Duodenal mucosa (tissue), 2 donors: ENCODE data around the gene SLC35C1.
A peak's percentile ranks its signal among the peaks of the same experiment; 100 is the strongest.

Experiments used
- H3K27ac ChIP-seq: one replicate; pipeline ENCODE4 v1.7.0; 2013; ENCODE audit warnings: low read depth, low read length
- H3K27me3 ChIP-seq, 2 donors: one replicate each; pipeline ENCODE4 v1.7.0; 2013; ENCODE audit warnings: low read length in 2 of 2, control low read depth in 1 of 2; ENCODE audit not compliant: insufficient read depth in 2 of 2, control insufficient read depth in 1 of 2
- H3K36me3 ChIP-seq, 2 donors: one replicate each; pipeline ENCODE4 v1.7.0; 2013; ENCODE audit warnings: low read length in 2 of 2, control low read depth in 1 of 2; ENCODE audit not compliant: insufficient read depth in 2 of 2, control insufficient read depth in 1 of 2
- H3K4me1 ChIP-seq, 2 donors: one replicate each; pipeline ENCODE4 v1.7.0; 2013; ENCODE audit warnings: low read length in 2 of 2, control low read depth in 1 of 2; ENCODE audit not compliant: insufficient read depth in 2 of 2, control insufficient read depth in 1 of 2
- H3K4me3 ChIP-seq, 2 donors: one replicate each; pipeline ENCODE4 v1.7.0; 2013; ENCODE audit warnings: low read length in 2 of 2, low read depth in 1 of 2
- H3K9ac ChIP-seq, 2 donors: one replicate each; pipeline ENCODE4 v1.7.0; 2013; ENCODE audit warnings: low read length in 2 of 2, low read depth in 1 of 2
- H3K9me3 ChIP-seq, 2 donors: one replicate each; pipeline ENCODE4 v1.7.0; 2013; ENCODE audit warnings: low read length in 2 of 2, control low read depth in 1 of 2; ENCODE audit not compliant: control insufficient read depth in 1 of 2

The SLC35C1 gene

GRCh38 chr11:45804761-45805304 is at the start of gene SLC35C1:
Gene SLC35C1 (plus strand): TSS chr11:45805149. CDS start chr11:45805802, 653 bp downstream.
- Histone ChIP-seq H3K36me3 (peaks cover 5 to 34% of the 10 kb centered on the region in 2 donors), H3K4me1 (peaks cover 34 to 36% of the 10 kb centered on the region in 2 donors), H3K9me3 (no peaks in the 10 kb centered on the region), H3K27ac (peak within 1 kb of the TSS; percentile 94), H3K4me3 (peak within 1 kb of the TSS; percentile 93 to 97), H3K9ac (peak within 1 kb of the TSS; percentile 96 to 98), H3K27me3 (no peaks in the 10 kb centered on the region)

DNA sequence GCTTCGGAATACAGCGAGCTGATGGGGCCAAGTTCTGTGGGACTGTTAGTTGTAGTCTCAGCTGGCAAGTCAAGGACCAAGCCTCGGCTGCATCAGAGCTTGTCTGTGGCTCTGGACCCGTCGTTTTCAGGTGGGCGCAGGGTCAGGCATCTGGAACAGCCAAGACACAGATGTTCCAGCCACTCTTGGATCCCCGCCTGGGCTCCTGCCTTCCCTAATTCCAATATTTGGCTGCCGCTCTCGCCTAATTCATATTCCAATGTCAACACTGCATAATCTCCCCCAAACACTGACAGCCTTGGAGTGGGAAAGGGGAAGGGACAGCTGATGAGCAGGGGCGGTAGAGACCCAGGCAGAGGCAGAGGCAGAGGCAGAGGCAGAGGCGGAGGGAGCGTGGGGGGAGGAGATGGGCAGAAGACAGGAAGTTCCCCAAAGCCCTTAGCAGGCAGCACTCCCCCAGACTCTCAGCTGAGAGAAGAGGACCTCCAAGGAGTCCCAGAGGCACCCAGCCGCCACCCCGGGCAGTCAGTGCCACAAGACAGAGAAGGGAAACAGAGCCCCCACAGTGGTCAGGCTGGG is 49.6 kb upstream of the SLC35C1 start:
- no peak overlapping the region for H3K27ac ChIP-seq
- no peak overlapping the region for H3K4me3 ChIP-seq
- H3K36me3 ChIP-seq, result no peaks in the 10 kb centered on the region
- no peaks in the 10 kb centered on the region for H3K4me1 ChIP-seq
- no peaks in the 10 kb centered on the region for H3K9me3 ChIP-seq
- H3K27me3 ChIP-seq, result peaks cover 0 to 6% of the 10 kb centered on the region in 2 donors
- no peak overlapping the region for H3K9ac ChIP-seq

DNA sequence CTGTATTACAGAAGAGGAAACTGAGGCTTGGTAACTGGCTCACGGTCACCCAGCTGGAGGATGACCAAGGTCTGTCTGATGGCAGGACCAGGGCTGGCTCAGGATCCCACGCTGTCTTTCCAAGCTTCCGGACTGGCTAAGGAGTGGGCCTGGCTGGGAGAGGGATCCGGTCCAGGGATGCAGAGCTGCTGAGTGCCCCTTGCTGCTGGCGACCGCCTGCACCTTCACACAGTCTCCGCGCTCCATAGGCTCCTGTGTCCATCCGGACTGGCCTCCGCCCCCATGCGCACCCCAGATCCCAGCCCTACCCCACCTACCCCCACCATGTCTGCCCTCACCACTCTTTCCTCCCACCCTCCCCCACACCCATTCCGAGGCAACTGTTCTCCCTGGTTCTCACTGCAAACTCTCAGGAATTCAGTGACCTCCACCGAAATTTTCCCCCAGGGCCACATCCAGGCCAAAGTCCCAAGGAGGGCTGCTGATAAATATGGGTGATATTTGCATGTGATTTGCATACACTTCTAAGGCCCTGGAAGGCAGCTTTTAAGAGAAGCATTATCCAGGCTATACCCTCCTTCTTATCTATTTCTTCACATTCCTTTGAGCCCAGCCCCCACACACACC is 48.5 kb upstream of the SLC35C1 start:
- H3K27ac ChIP-seq, result no peak overlapping the region
- no peak overlapping the region for H3K9ac ChIP-seq

DNA sequence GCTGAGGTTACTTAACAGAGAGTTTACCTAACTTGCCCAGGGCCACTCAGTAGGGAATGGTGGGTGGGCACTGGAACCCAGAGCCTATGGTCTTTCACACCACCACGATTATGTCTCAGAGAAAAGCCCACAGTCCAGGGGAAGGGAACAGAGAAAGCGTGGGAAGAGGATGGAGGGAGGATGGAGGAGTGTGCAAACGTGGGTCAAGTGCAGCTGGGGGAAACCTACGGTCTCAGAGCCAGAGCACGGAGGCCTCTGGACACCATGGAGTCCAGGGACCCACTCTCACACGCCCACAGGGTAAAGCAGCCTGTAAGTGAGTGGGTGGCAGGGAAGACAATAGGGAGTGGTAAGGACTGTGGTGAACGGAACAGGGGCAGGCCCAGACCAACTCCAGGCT is 47.3 kb upstream of the SLC35C1 start:
- H3K27ac ChIP-seq, result no peak overlapping the region
- no peaks in the 10 kb centered on the region for H3K4me1 ChIP-seq
- H3K9ac ChIP-seq, result no peak overlapping the region

More for the DNA sequence above, 48.5 kb upstream of the SLC35C1 start:
- no peaks in the 10 kb centered on the region for H3K4me1 ChIP-seq
- no peak overlapping the region for H3K4me3 ChIP-seq
- H3K36me3 ChIP-seq, result no peaks in the 10 kb centered on the region
- H3K27me3 ChIP-seq, result peaks cover 0 to 3% of the 10 kb centered on the region in 2 donors
- H3K9me3 ChIP-seq, result no peaks in the 10 kb centered on the region

GRCh38 chr11:45761659-45762058 is 43.3 kb upstream of the SLC35C1 start:
- H3K4me3 ChIP-seq, result no peak overlapping the region
- no peak overlapping the region for H3K9ac ChIP-seq
- H3K4me1 ChIP-seq, result no peaks in the 10 kb centered on the region
- H3K36me3 ChIP-seq, result no peaks in the 10 kb centered on the region
- H3K9me3 ChIP-seq, result no peaks in the 10 kb centered on the region
- no peaks in the 10 kb centered on the region for H3K27me3 ChIP-seq
- no peak overlapping the region for H3K27ac ChIP-seq

More for the DNA sequence above, 47.3 kb upstream of the SLC35C1 start:
- no peaks in the 10 kb centered on the region for H3K36me3 ChIP-seq
- H3K4me3 ChIP-seq, result no peak overlapping the region
- peaks cover 0 to 3% of the 10 kb centered on the region in 2 donors for H3K27me3 ChIP-seq
- no peaks in the 10 kb centered on the region for H3K9me3 ChIP-seq

GRCh38 chr11:45765107-45765668 is 39.8 kb upstream of the SLC35C1 start:
- H3K9ac ChIP-seq, result no peak overlapping the region
- no peaks in the 10 kb centered on the region for H3K9me3 ChIP-seq
- H3K27ac ChIP-seq, result no peak overlapping the region
- no peaks in the 10 kb centered on the region for H3K36me3 ChIP-seq
- H3K27me3 ChIP-seq, result no peaks in the 10 kb centered on the region
- H3K4me1 ChIP-seq, result no peaks in the 10 kb centered on the region
- H3K4me3 ChIP-seq, result no peak overlapping the region

- Histone ChIP-seq H3K4me1 (peaks cover 0 to under 1% of the 10 kb centered on the region in 2 donors), H3K36me3 (no peaks in the 10 kb centered on the region), H3K27me3 (no peaks in the 10 kb centered on the region), H3K9me3 (no peaks in the 10 kb centered on the region), H3K9ac (no peak overlapping the region), H3K27ac (no peak overlapping the region), H3K4me3 (no peak overlapping the region)
Measured at GRCh38 chr11:45765836-45766235, 39.1 kb upstream of the SLC35C1 start.

DNA sequence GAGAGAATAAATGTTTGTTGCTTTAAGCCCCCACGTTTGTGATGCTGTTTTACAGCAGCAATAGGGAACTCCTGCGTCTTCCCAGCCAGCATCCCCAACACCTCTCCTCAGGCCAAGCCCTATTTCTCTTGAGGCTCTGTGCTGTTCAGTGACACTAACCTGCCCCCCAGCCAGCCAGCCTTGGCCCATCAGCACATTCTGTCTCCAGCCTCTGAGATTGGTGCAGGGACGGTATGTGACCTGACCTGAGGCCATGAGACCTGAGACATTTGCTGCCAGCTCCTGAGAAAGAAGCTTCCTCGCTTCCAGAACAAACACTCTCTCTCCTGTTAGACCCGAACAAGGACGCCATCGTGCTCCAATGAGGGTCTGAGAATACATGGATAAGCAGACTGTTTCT is 38.5 kb upstream of the SLC35C1 start:
- no peak overlapping the region for H3K9ac ChIP-seq
- H3K36me3 ChIP-seq, result no peaks in the 10 kb centered on the region
- no peak overlapping the region for H3K27ac ChIP-seq
- H3K9me3 ChIP-seq, result no peaks in the 10 kb centered on the region
- H3K4me1 ChIP-seq, result peaks cover 0 to 5% of the 10 kb centered on the region in 2 donors
- H3K27me3 ChIP-seq, result no peaks in the 10 kb centered on the region
- no peak overlapping the region for H3K4me3 ChIP-seq

- H3K9me3 ChIP-seq, result no peaks in the 10 kb centered on the region
- no peak overlapping the region for H3K27ac ChIP-seq
- no peaks in the 10 kb centered on the region for H3K27me3 ChIP-seq
- no peak overlapping the region for H3K9ac ChIP-seq
- H3K4me3 ChIP-seq, result no peak overlapping the region
- no peaks in the 10 kb centered on the region for H3K36me3 ChIP-seq
- H3K4me1 ChIP-seq, result peaks cover 0 to 10% of the 10 kb centered on the region in 2 donors
Measured at GRCh38 chr11:45768486-45768885, 36.5 kb upstream of the SLC35C1 start.

GRCh38 chr11:45769960-45770359 is 35.0 kb upstream of the SLC35C1 start:
- no peaks in the 10 kb centered on the region for H3K27me3 ChIP-seq

More at GRCh38 chr11:45769960-45770359, 35.0 kb upstream of the SLC35C1 start:
- peaks cover 0 to 10% of the 10 kb centered on the region in 2 donors for H3K4me1 ChIP-seq
- no peak overlapping the region for H3K4me3 ChIP-seq
- no peak overlapping the region for H3K27ac ChIP-seq
- H3K9me3 ChIP-seq, result no peaks in the 10 kb centered on the region
- no peak overlapping the region for H3K9ac ChIP-seq
- no peaks in the 10 kb centered on the region for H3K36me3 ChIP-seq
